H9 (cell line): ENCODE results near the gene CCDC116. TPM values are rescaled to one million over a fixed set of nuclear protein-coding genes. Genes with fewer than 3 reads are reported as not detected.

Experiments used
- DNase-seq: peaks from one replicate; pipeline ENCODE4 v3.0.0-alpha.2; 2017
- H2AFZ ChIP-seq: one replicate; pipeline ENCODE4 v1.6.1; 2013; ENCODE audit warnings: mild to moderate bottlenecking, low read length, control low read depth, moderate library complexity
- H2AK5ac ChIP-seq: 2 replicates; pipeline ENCODE4 v1.6.1; 2013; ENCODE audit warnings: low read length, control low read depth, mixed read lengths; ENCODE audit not compliant: insufficient read length
- H2BK120ac ChIP-seq: one replicate; pipeline ENCODE4 v1.6.1; 2013; ENCODE audit warnings: low read depth, mild to moderate bottlenecking, low read length, control low read depth, inconsistent platforms; ENCODE audit not compliant: poor library complexity, severe bottlenecking
- H2BK12ac ChIP-seq: 2 replicates; pipeline ENCODE4 v1.6.1; 2013; ENCODE audit warnings: low read length, control low read depth, mixed read lengths, low read depth; ENCODE audit not compliant: insufficient read length
- H2BK15ac ChIP-seq: 2 replicates; pipeline ENCODE4 v1.6.1; 2013; ENCODE audit warnings: low read depth, low read length, control low read depth
- H2BK20ac ChIP-seq: one replicate; pipeline ENCODE4 v1.6.1; 2013; ENCODE audit warnings: low read depth, mild to moderate bottlenecking, low read length, control low read depth, inconsistent platforms; ENCODE audit not compliant: poor library complexity, severe bottlenecking
- H2BK5ac ChIP-seq: 2 replicates; pipeline ENCODE4 v1.6.1; 2013; ENCODE audit warnings: low read length, control low read depth, mixed read lengths; ENCODE audit not compliant: insufficient read length
- H3K14ac ChIP-seq: 2 replicates; pipeline ENCODE4 v1.6.1; 2013; ENCODE audit warnings: low read length, control low read depth; ENCODE audit not compliant: insufficient read depth
- H3K18ac ChIP-seq: 2 replicates; pipeline ENCODE4 v1.6.1; 2013; ENCODE audit warnings: low read depth, mild to moderate bottlenecking, mixed read lengths, low read length, control low read depth; ENCODE audit not compliant: insufficient read length
- H3K23ac ChIP-seq: 2 replicates; pipeline ENCODE4 v1.6.1; 2013; ENCODE audit warnings: low read length, control low read depth, mixed read lengths, low read depth; ENCODE audit not compliant: insufficient read length
- H3K23me2 ChIP-seq: 2 replicates; pipeline ENCODE4 v1.6.1; 2013; ENCODE audit warnings: low read depth, mild to moderate bottlenecking, mixed read lengths, low read length, control low read depth; ENCODE audit not compliant: insufficient read length, poor library complexity, severe bottlenecking
- H3K27ac ChIP-seq: 2 replicates; pipeline ENCODE4 v1.5.1; 2013; ENCODE audit warnings: low read length, control low read depth, mixed read lengths, low read depth; ENCODE audit not compliant: insufficient read length
- H3K27me3 ChIP-seq: 2 replicates; pipeline ENCODE4 v1.6.1; 2013; ENCODE audit warnings: low read length, control low read depth, inconsistent platforms; ENCODE audit not compliant: insufficient read depth
- H3K4ac ChIP-seq: 2 replicates; pipeline ENCODE4 v1.6.1; 2013; ENCODE audit warnings: low read depth, mild to moderate bottlenecking, control low read depth, inconsistent platforms, low read length, moderate library complexity
- H3K4me1 ChIP-seq: 2 replicates; pipeline ENCODE4 v1.6.1; 2013; ENCODE audit warnings: low read length, control low read depth, inconsistent platforms; ENCODE audit not compliant: insufficient read depth
- H3K4me2 ChIP-seq: 2 replicates; pipeline ENCODE4 v1.6.1; 2013; ENCODE audit warnings: low read length, control low read depth, mixed read lengths; ENCODE audit not compliant: insufficient read length, insufficient read depth
- H3K56ac ChIP-seq: 2 replicates; pipeline ENCODE4 v1.6.1; 2013; ENCODE audit warnings: low read depth, mild to moderate bottlenecking, mixed read lengths, low read length, control low read depth; ENCODE audit not compliant: insufficient read length
- H3K79me1 ChIP-seq: 2 replicates; pipeline ENCODE4 v1.6.1; 2013; ENCODE audit warnings: low read depth, mild to moderate bottlenecking, moderate library complexity, low read length, control low read depth, inconsistent platforms; ENCODE audit not compliant: insufficient read depth, poor library complexity, severe bottlenecking
- H3K79me2 ChIP-seq: 2 replicates; pipeline ENCODE4 v1.6.1; 2013; ENCODE audit warnings: low read length, control low read depth, inconsistent platforms; ENCODE audit not compliant: insufficient read depth
- H3K9ac ChIP-seq: 2 replicates; pipeline ENCODE4 v1.6.1; 2013; ENCODE audit warnings: low read length, control low read depth, mixed read lengths; ENCODE audit not compliant: insufficient read length; ENCODE audit errors: extremely low read depth
- H3K9me3 ChIP-seq: one replicate; pipeline ENCODE4 v1.6.1; 2013; ENCODE audit warnings: low read depth, low read length, inconsistent platforms; ENCODE audit not compliant: control insufficient read depth
- H3T11ph ChIP-seq: one replicate; pipeline ENCODE4 v1.6.1; 2013; ENCODE audit warnings: mild to moderate bottlenecking, low read length, control low read depth, inconsistent platforms
- H4K20me1 ChIP-seq: one replicate; pipeline ENCODE4 v1.6.1; 2013; ENCODE audit not compliant: control insufficient read depth, insufficient read length, insufficient read depth
- H4K5ac ChIP-seq: 2 replicates; pipeline ENCODE4 v1.6.1; 2013; ENCODE audit warnings: low read depth, mild to moderate bottlenecking, mixed read lengths, low read length, control low read depth; ENCODE audit not compliant: insufficient read length
- H4K8ac ChIP-seq: replicated peaks from 2 replicates; pipeline ENCODE4 v1.6.1; 2013; ENCODE audit warnings: low read length, control low read depth, mixed read lengths, low read depth; ENCODE audit not compliant: insufficient read length
- H4K91ac ChIP-seq: 2 replicates; pipeline ENCODE4 v1.6.1; 2013; ENCODE audit warnings: low read depth, mild to moderate bottlenecking, moderate library complexity, mixed read lengths, low read length, control low read depth; ENCODE audit not compliant: insufficient read length
- H3K27ac Mint-ChIP-seq, 3 experiments: 2 replicates in 2 of 3; 3 replicates in 1 of 3; pipeline ENCODE4 v1.8.0; 2020 to 2021; ENCODE audit warnings: mixed read lengths in 3 of 3, mild to moderate bottlenecking in 1 of 3, moderate library complexity in 1 of 3
- H3K27me3 Mint-ChIP-seq: 2 replicates; pipeline ENCODE4 v1.8.0; 2021; ENCODE audit warnings: low read depth, mild to moderate bottlenecking, moderate library complexity, mixed read lengths
- H3K36me3 Mint-ChIP-seq, 3 experiments: 2 replicates in 2 of 3; 3 replicates in 1 of 3; pipeline ENCODE4 v1.8.0; 2020 to 2021; ENCODE audit warnings: low read depth in 3 of 3, mixed read lengths in 3 of 3; ENCODE audit not compliant: insufficient read depth in 1 of 3
- H3K4me1 Mint-ChIP-seq, 2 experiments: 2 replicates each; pipeline ENCODE4 v1.8.0; 2020; ENCODE audit warnings: mixed read lengths in 2 of 2
- H3K4me3 Mint-ChIP-seq, 2 experiments: 2 replicates in 1 of 2; 3 replicates in 1 of 2; pipeline ENCODE4 v1.8.0; 2020 to 2021; ENCODE audit warnings: mild to moderate bottlenecking in 2 of 2, mixed read lengths in 2 of 2, moderate library complexity in 1 of 2
- H3K9me3 Mint-ChIP-seq, 2 experiments: 2 replicates in 1 of 2; 3 replicates in 1 of 2; pipeline ENCODE4 v1.8.0; 2020; ENCODE audit warnings: mild to moderate bottlenecking in 2 of 2, mixed read lengths in 2 of 2, moderate library complexity in 1 of 2
- WGBS: extraction: QIAGEN DNeasy Blood & Tissue Kit; methylation state at CpG from one replicate; pipeline ENCODE4 v1.1.7; 2013; ENCODE audit warnings: missing lambda C conversion rate, low lambda C conversion rate, mixed read lengths; ENCODE audit not compliant: insufficient read length; ENCODE audit errors: extremely low coverage; 5-methylcytosine and 5-hydroxymethylcytosine counted together
- total RNA-seq: library from RNA; stranded (reverse); gene quantifications from 2 replicates; pipeline ENCODE4 v1.2.1, GENCODE V29; 2021
- TF ChIP-seq, protein P1 (sequence below): fragments of 200-600 bp; sonication (generic); conservative IDR thresholded peaks from 3 replicates; pipeline ENCODE4 v1.8.0; 2021; ENCODE audit warnings: antibody characterized with exemption, mild to moderate bottlenecking

CCDC116 gene
- total RNA-seq, 1 experiment from 2014 or later: 0.63 TPM

DNA sequence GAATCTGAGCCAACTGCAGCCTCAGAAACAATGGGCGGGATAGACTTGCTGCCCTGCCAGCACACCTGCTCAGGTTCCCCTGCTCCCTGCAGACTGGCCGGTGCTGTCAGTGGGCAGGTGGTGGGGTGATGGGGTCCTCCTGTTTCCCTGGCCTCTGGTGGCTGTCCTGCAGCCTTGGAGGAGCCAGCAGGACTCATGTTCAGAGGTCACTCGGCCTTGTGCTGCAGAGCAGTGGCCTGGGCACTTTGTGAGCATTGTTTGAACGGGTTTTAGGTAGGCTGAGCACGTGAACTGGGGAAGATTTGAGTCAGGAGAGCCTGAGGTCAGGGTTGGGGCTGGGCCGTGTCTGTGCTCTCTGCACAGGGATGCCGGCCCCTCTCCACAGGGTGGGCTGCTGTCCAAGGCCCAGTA is 50.8 kb downstream of the CCDC116 start:
- no peaks in the 10 kb centered on the region for H3K27me3 Mint-ChIP-seq

More for the DNA sequence above, 50.8 kb downstream of the CCDC116 start:
- no CpG with 5 or more reads among the region's 7 CpGs for WGBS
- no peak overlapping the region for H2BK15ac ChIP-seq
- H3K4me2 ChIP-seq: no peak overlapping the region
- H3K14ac ChIP-seq: no peak overlapping the region
- H3K79me2 ChIP-seq: no peaks in the 10 kb centered on the region
- TF ChIP-seq, protein P1, sequence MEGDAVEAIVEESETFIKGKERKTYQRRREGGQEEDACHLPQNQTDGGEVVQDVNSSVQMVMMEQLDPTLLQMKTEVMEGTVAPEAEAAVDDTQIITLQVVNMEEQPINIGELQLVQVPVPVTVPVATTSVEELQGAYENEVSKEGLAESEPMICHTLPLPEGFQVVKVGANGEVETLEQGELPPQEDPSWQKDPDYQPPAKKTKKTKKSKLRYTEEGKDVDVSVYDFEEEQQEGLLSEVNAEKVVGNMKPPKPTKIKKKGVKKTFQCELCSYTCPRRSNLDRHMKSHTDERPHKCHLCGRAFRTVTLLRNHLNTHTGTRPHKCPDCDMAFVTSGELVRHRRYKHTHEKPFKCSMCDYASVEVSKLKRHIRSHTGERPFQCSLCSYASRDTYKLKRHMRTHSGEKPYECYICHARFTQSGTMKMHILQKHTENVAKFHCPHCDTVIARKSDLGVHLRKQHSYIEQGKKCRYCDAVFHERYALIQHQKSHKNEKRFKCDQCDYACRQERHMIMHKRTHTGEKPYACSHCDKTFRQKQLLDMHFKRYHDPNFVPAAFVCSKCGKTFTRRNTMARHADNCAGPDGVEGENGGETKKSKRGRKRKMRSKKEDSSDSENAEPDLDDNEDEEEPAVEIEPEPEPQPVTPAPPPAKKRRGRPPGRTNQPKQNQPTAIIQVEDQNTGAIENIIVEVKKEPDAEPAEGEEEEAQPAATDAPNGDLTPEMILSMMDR: no peak
- H3K9ac ChIP-seq: no peak overlapping the region
- no peak overlapping the region for H3K4me3 Mint-ChIP-seq
- no peak overlapping the region for H2AK5ac ChIP-seq
- no peak overlapping the region for H2BK5ac ChIP-seq
- no peak overlapping the region for H4K91ac ChIP-seq
- no peak overlapping the region for H3T11ph ChIP-seq
- no peak overlapping the region for H2BK20ac ChIP-seq
- H2AFZ ChIP-seq: no peak overlapping the region
- no peak for DNase-seq
- no peaks in the 10 kb centered on the region for H4K20me1 ChIP-seq
- H3K4ac ChIP-seq: no peak overlapping the region
- H3K27ac Mint-ChIP-seq: no peak overlapping the region
- H3K27ac ChIP-seq: no peak overlapping the region
- no peak overlapping the region for H2BK120ac ChIP-seq
- H3K9me3 Mint-ChIP-seq: peaks cover 0 to 3% of the 10 kb centered on the region in 2 experiments; a peak in 1 of 5 replicates
- no peaks in the 10 kb centered on the region for H3K27me3 ChIP-seq
- H3K4me1 Mint-ChIP-seq: no peaks in the 10 kb centered on the region
- no peaks in the 10 kb centered on the region for H3K9me3 ChIP-seq
- H3K18ac ChIP-seq: no peak overlapping the region
- H2BK12ac ChIP-seq: no peak overlapping the region
- no peak overlapping the region for H3K56ac ChIP-seq
- H3K23me2 ChIP-seq: no peaks in the 10 kb centered on the region
- no peak overlapping the region for H4K5ac ChIP-seq
- peaks cover 12 to 27% (median 20%) of the 10 kb centered on the region in 3 experiments for H3K36me3 Mint-ChIP-seq
- H3K4me1 ChIP-seq: no peaks in the 10 kb centered on the region
- H3K79me1 ChIP-seq: no peaks in the 10 kb centered on the region
- no peak overlapping the region for H3K23ac ChIP-seq
- no peak overlapping the region for H4K8ac ChIP-seq
